ENCODE measurements around the gene PDE2A.

DNA sequence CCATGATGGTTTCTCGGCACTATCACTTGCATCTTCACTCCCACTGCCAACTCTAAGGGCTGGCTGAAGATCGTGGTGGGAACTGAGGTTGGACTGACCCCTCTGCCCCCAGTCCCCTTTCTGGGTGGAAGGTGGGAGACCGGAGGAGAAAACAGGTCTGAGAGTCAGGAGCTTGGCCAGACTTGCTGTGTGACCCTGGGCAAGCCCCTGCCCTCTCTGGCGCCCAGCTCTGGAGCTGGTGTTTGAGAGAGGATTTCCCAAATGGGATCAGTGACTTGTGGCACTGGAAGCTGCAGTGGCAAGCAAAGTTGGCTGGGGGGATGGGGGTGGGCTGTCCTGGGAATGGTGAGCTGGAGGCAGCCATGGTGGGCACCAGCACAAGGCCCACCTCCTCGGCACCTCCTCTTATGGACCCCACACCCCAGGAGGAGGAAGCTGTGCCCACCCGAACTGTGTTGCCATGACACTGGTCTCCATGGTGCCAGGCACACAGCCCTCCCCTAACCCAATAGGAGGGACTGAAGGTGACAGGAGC, 6.5 kb upstream of the PDE2A start:
- TF ChIP-seq, protein P1, sequence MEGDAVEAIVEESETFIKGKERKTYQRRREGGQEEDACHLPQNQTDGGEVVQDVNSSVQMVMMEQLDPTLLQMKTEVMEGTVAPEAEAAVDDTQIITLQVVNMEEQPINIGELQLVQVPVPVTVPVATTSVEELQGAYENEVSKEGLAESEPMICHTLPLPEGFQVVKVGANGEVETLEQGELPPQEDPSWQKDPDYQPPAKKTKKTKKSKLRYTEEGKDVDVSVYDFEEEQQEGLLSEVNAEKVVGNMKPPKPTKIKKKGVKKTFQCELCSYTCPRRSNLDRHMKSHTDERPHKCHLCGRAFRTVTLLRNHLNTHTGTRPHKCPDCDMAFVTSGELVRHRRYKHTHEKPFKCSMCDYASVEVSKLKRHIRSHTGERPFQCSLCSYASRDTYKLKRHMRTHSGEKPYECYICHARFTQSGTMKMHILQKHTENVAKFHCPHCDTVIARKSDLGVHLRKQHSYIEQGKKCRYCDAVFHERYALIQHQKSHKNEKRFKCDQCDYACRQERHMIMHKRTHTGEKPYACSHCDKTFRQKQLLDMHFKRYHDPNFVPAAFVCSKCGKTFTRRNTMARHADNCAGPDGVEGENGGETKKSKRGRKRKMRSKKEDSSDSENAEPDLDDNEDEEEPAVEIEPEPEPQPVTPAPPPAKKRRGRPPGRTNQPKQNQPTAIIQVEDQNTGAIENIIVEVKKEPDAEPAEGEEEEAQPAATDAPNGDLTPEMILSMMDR (IDR thresholded peaks at IDR 0.05 in 2 of 3, conservative IDR thresholded peaks at IDR 0.05 in 1 of 3; ENCODE audit: control insufficient read depth in 2 of 3, extremely low read depth in 1 of 3, insufficient read depth in 1 of 3, low read depth in 3 of 3, low read length in 3 of 3) = no peak
- TF ChIP-seq CBX3 (IDR thresholded peaks at IDR 0.05; ENCODE audit: borderline replicate concordance, low read depth) = no peak
- no peak for TF ChIP-seq SIN3A (IDR thresholded peaks at IDR 0.05; ENCODE audit: low read depth, low read length)
- TF ChIP-seq CREB1 (IDR thresholded peaks at IDR 0.05; ENCODE audit: low read depth) = no peak
- no peak; the same call in 1 of the 2 replicates for TF ChIP-seq POLR2AphosphoS2 (IDR thresholded peaks at IDR 0.05; ENCODE audit: low read depth, low read length)
- TF ChIP-seq, protein P2, sequence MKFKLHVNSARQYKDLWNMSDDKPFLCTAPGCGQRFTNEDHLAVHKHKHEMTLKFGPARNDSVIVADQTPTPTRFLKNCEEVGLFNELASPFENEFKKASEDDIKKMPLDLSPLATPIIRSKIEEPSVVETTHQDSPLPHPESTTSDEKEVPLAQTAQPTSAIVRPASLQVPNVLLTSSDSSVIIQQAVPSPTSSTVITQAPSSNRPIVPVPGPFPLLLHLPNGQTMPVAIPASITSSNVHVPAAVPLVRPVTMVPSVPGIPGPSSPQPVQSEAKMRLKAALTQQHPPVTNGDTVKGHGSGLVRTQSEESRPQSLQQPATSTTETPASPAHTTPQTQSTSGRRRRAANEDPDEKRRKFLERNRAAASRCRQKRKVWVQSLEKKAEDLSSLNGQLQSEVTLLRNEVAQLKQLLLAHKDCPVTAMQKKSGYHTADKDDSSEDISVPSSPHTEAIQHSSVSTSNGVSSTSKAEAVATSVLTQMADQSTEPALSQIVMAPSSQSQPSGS (IDR thresholded peaks at IDR 0.05; ENCODE audit: low read length) = no peak
- TF ChIP-seq, protein P3, sequence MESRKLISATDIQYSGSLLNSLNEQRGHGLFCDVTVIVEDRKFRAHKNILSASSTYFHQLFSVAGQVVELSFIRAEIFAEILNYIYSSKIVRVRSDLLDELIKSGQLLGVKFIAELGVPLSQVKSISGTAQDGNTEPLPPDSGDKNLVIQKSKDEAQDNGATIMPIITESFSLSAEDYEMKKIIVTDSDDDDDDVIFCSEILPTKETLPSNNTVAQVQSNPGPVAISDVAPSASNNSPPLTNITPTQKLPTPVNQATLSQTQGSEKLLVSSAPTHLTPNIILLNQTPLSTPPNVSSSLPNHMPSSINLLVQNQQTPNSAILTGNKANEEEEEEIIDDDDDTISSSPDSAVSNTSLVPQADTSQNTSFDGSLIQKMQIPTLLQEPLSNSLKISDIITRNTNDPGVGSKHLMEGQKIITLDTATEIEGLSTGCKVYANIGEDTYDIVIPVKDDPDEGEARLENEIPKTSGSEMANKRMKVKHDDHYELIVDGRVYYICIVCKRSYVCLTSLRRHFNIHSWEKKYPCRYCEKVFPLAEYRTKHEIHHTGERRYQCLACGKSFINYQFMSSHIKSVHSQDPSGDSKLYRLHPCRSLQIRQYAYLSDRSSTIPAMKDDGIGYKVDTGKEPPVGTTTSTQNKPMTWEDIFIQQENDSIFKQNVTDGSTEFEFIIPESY (IDR thresholded peaks at IDR 0.05) = no peak
- TF ChIP-seq SP1 (IDR thresholded peaks at IDR 0.05; ENCODE audit: low read depth, low read length) = no peak
- TF ChIP-seq POLR2A (IDR thresholded peaks at IDR 0.05; ENCODE audit: low read depth, low read length) = peak; percentile 16; the same call in 1 of the 2 replicates
- TF ChIP-seq BHLHE40 (IDR thresholded peaks at IDR 0.05; ENCODE audit: borderline replicate concordance in 1 of 2, low read depth in 2 of 2, low read length in 1 of 2) = no peak
- TF ChIP-seq RB1 (IDR thresholded peaks at IDR 0.05; ENCODE audit: borderline replicate concordance) = no peak
